NOMO-1 (cell line): Measurements from ENCODE around the gene ASCL2.

Experiments used
- DNase-seq, 2 experiments: peaks; one replicate each; lab custom pipeline; 2025; ENCODE audit not compliant: unreplicated experiment in 2 of 2; lab: John Stamatoyannopoulos, UW

The ASCL2 gene

DNA sequence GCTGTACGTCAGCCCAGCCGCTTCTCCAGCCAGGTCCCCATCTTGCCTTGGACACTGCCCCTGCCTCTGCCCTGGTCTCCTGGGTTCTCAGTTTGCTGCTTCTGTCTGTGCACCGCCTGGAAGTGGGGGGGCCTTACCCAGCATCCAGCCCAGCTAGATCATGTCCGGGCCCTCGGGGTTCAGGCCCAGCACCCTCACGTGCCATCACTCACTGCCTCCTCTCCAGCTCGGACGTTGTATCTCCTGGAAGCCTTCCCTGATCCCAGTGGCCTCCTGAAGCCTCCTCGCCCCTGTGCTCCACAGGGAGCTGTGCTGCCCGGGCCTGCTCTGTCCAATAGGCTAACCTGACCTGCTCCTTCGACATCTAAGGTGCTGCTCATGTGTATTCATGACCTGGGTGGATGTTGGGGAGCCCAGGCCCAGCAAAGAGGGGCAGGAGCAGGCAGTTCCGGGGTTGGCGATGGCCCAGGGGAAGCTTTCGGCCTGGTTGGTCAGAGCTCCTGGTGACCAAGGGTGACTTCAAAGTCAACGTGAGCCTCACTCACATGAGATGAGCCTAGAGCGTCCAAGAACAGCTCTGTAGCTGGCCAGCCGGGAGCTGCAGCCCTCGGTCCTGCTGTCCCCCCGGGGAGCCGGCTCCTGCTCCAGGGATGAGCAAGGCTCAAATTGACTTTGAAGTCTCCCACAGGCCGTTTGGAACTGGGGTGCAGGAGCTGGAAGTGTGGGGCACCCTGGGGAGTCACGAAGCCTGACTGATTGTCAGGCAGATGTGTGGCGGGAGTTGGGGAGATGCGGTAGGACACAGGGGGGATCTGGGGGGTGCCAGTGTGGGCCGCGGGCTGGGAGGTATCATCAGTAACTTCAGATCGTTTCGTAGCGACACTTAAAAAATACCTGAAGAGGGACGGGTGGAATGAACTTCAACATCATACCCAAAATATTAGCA lies 5.2 kb upstream of the ASCL2 start:
- no peak for DNase-seq

DNA sequence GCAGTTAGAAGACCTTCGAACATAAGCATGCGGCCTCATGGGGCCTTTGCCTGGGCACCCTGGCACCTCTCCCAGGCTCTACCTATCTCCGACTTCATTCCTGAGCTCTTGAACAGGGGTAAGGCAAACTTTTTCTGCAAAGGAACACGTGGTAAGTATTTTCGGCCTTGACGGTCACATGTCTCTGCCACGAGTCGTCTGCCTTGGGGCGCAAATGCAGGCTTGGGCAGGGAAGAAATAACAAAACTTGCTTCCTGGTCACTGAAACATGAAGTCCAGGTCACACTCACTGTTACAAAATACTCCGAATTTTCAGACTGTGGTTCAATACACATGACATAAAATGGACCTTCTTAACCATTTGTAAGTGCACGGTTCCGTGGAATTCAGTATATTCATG lies 3.4 kb upstream of the ASCL2 start:
- no peak for DNase-seq

DNA sequence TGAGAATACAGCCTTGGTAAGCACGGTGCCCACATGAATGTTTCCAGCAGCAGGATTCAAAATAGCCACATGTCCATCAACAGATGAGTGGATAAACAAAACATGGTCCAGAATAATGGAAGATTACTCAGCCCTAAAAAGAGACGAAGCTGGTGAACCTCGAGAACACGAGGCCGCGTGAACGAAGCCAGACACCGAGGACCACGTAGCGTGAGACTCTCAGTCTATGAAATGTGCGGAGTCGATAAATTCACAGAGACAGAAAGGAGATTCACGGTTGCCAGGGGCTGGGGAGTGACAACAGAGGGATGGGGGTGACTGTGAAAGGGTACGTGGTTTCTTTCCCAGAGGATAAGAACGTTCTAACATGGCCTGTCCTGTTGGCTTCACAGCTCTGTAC lies 2.9 kb upstream of the ASCL2 start:
- DNase-seq: no peak

DNA sequence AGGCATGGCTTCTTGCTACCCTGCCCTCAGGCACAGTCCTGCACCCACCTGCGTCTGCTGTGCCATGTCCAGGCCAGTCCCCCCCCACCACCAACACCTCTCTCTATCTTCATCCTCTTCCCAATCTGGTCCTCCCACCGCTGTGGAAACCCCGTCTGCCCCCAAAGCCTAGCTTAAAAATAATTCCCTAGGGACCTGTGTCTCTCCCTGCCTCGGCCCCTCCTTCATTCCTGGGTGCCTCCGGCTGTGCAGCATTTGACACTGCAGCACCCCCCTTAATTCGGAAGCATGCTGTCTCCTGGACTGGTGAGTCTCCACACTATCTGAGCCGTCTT lies 2.5 kb upstream of the ASCL2 start:
- DNase-seq: no peak

DNA sequence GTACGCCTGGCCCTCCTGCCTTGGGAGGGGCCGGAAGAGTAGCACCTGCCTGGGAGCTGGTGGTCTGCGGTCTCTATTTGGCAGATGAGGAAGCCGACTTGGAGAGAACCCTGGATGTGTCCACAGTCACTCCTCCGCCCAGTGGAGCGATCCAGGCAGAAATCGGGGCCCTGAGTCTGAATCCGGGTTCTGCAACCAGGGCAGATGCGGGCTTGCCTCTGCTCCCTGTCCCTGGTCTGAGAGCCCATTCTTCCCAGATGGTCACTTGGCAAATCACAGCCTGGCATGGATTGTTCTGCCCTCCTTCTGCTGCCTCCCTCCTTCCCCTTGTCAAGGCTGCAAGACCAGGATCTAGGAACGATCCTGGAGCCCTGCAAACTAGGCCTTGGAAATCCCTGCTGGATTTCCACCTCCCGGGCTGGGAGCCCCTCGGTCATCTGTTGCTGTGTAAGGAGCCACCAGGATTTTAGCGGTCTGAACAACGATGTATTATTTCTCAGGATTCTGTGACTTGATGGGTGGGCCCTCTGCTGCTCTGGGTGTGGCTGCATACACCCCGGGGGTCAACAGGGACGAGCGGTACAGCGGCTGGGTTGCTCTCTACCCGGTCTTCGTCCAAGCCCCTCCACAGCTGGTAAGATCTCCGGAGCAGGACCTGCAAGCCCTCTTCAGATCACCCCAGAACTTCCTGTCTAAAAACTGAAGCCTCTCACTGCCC lies 2.0 kb upstream of the ASCL2 start:
- no peak for DNase-seq

DNA sequence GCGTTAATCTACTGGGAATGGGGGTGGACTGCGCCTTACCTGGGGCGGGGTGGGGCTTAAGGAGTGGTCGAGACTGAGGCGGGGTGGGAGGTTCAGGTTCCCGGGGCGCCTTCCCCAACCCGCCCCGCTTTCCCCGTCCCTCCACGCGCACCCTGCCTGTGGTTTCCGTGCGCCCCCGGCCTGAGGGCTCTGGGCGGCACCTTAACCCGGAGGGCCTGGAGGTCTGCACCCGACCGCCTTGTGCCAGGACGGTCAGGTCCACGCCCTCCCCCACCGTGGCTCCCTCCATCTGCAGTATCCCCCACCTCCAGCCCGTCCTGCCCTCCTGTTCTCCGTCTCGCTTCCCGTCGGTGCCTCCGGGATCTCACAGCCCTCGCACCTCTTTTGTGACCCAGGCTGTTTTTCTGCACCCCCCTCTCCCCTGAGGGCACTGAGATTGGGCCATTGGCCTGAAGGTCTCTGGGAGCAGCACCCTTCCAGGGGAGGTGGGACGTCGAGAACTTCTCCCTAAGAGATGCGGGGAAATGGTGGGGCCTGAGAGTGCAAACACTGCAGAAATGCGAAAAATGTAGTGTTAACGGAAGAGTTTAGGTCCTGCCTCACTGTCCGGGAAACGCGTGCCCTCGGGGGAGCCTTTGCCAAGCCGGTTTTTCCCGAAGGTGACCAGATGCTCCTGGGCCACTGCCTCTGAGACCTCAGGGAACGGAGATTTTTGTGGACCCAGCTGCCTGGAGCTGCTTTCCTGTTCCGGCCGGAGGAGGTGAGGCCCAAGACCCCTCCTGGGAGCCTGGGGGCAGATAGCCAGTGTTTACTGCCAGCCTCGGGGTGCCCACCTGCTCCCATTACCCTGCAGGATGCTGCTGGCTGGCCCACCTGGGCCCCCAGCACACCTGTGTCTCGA lies 1.2 kb upstream of the ASCL2 start:
- no peak for DNase-seq

DNA sequence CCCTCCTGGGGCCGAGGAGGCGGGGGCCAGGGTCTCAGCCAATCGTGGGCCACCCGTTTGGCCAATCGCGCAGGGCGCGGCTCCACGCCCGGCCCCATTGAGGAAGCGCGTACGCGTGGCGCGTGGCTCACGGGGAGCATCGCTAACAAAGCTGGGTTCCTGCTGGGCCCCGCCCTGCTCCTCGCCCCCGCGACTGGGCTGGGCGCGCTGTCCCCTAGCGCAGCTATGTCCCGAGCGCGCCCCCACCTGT lies 614 bp upstream of the ASCL2 start:
- peak; percentile 85 to 91 for DNase-seq

DNA sequence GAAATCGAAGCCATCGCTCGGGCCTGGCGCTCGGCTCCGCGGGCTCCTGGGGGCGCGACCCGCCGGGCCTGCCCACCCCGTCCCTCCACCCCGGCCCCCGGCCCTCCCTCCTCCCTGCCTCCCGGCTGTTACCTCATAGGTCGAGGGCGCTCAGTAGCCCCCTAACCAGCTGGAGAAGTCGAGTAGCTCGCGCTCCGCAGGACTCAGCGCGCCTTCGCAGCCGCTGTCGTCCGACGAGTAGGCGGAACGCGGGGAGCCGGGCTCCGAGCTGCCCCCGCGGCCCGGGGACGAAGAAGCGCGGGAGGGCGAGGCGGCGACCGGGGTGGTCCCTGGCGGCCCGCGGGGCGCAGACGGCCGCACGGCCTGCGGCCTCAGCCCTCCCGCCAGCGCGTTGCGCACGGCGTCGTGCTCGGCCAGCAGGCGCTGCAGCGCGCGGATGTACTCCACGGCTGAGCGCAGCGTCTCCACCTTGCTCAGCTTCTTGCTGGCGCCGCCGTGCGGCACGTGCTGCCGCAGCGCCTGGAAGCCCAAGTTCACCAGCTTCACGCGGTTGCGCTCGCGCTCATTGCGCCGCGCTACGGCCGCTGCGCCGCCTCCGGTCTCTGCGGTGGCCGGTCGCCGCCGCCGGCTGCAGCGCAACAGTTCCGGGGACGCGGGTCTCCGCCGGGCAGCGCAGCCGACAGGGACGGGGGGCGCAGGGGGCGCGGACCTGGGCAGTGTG lies 627 bp downstream of the ASCL2 start:
- DNase-seq: peak; percentile 67 to 70

DNA sequence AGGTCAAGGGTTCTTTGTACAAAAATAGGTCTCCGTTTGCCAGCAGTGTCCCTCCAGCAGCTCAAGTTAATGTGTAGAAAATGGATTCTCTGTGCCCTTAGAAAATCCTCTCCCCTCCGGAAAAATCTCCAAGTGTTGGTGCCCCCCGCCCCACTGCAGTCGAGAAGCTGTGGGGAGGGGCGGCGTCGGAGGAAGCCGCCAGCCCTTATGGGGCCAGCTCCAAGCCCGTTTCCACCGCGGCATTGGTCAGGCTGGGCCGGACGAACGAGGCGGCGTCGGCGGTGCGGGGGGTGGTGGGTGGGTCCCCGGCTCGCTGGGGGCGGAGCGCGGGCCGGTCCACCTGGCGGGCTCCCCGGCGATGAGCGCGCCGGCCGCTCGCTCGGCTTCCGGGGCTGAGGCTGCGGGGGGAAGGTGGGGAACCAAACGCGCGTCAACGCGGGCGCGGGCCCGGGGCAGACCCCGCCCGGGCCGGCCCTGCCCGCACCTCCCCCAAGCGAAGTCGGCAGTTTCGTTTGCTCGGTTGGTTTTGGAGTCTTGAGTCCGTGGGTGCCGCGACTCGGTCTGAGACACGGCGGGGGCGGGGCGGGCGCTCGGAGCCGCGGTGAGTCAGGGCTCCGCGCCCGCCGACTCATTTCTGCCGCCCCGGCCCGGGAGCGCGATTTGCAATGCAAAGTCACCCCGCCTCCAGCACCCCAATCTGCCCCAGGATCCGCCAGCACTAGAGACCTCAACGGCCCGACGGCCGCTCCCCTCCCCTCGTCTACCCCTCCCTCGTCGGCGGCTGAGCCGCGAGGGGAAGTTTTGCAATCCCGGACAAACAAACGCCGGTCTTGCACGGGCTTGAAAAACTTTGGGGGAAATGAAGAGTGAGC lies 1.4 kb downstream of the ASCL2 start:
- DNase-seq: peak; percentile 81 to 89

DNA sequence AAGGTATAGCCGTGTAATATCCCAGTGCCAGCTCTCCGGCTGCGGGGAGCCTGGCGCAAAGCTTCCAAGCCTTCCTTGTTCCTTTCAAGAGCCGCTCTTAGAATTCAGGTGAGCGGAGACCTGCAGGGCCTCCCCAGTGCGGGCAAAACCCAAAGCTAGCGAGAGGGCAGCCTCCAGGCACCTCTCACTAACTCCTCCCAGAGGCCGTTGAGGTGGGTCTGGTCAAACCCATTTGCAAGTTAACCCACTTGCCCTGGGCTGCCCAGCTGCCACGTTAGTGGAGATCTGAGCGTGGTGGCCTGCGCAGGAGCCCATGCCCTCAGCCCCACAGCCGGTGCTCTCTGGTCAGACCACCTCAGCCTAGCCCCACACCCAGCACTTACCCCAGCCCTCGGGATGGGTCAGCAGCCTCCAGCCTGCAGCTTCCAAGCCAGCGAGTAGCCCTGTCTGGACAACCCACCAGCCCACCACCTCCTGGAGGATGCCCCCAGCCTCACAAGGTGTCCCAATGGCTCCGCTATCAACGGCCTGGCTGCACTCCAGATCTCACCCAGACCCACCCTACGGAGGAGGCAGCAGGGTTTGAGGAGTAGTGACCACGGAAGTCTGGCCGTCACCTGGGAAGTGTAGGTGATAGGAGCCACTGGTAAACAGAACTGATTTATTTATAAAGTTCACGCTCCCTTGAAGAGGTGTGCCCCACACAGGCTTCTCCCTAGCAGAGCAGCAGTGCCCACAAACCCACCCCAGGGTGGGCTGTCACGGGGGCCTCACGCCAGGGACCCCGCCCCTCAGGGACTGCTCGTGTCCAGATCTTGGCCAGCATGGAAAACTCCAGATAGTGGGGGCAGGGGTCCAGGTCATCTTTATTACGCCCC lies 2.3 kb downstream of the ASCL2 start:
- no peak for DNase-seq

DNA sequence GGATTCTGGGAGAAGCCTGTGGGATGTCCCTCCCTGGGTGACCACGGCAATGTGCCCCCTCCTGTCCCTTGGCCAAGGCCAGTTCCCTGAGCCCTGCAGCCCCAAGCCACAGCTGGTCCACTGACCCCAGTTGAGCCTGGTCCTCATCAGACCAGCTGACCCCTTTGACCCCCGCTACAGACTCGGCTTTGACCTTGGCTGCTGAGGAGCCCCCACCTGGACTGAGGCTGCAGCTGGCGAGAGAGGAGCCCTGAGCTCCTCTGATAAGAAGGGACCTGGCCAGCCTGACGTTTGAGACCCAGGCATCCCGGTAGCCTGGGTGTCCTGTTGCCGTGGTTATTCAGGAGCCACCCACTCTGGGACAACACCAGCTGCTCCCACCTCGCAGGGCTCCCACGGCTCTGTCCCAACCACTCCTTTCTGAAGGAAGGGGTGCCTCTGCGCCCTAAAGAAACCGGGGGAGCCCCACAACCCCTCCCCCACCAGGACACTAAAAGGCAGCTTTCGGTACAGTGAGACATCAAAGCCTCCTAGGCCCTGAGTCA lies 3.0 kb downstream of the ASCL2 start:
- no peak for DNase-seq

DNA sequence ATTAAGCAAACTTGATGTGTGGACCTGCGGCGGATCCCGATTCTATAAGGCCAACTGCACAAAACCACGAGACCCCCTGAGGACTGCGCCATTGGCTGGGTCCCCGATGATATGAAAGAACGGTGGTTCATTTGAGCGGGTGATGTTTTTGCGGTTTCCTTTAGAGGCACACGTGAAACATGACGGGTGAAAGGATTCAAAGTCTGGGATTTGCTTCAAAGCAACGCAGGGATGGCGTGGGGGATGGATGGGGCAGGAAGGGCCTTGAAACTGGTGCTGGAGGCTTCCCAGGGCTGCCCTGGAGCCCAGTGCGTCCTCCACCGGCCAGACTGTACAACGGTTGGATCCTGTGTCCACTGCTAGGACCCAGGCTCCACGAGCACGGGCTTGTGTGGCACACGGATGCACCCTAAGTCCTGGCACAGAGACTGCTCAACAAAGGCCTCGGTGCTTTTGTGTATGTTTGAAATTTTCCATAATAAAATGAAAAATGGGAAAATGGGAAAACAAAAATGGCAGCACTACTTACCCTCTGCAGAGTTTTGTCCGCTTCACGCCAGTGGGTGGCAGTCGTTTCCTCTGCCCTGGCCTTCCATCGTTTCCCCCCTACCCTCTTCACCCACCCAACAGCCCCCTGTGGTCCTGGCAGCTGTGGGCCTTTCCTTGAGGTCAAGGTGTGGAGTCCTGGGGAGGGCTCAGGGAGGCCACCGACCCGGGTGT lies 3.6 kb downstream of the ASCL2 start:
- DNase-seq: no peak

DNA sequence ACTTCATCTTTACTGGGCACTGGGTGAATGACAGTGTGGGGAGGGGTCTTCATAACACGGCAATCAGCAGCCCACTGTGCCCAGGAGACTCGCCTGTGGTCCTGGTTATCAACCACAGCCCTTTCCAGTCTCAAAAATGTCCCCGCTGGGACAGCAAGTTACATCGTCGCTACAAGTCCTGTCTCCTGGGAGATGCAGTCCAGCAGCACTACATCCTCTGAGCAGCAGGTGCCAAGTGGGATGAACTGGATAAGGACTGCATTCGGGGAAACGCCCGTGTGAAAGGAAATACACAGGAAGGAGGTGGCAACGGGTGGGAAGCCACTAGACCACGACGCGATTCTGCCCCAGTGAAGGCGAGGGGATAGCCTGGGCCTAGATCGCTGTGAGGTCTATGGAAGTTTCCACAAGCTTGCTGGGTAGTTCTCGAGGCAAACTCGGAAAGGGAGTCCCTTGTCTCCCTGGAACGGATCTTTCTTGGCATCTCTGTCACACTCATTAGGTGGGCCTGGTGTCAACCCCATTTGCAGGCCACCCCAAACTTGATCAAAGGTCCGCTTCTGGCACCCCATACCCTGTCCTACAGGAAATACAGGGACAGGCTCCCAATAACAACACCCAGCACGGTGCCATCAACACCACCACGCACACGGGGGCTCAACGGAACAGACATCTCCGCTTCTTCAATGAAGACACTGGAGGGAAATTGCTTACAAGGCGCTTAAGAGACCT lies 4.4 kb downstream of the ASCL2 start:
- DNase-seq: no peak

DNA sequence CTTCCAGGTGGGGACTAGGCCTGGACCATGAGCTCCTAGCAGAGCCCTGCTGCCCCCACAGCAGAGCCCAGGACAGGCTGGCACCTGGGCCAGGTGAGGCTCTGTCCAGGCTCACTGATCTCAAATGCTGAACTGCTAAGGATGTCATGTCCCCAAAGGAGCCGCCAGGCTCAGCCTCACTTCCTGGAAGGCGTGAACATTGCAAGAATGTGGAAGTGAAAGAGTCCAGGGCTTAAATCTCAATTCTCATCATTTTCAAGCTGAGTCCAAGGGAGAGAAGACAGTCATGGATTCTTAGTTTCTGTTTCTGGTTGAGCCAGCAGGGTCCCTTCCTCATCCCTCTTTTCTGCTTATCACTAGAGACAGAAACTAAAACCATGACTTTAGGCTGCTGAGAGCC lies 5.0 kb downstream of the ASCL2 start:
- DNase-seq: peak; percentile 80 to 96

DNA sequence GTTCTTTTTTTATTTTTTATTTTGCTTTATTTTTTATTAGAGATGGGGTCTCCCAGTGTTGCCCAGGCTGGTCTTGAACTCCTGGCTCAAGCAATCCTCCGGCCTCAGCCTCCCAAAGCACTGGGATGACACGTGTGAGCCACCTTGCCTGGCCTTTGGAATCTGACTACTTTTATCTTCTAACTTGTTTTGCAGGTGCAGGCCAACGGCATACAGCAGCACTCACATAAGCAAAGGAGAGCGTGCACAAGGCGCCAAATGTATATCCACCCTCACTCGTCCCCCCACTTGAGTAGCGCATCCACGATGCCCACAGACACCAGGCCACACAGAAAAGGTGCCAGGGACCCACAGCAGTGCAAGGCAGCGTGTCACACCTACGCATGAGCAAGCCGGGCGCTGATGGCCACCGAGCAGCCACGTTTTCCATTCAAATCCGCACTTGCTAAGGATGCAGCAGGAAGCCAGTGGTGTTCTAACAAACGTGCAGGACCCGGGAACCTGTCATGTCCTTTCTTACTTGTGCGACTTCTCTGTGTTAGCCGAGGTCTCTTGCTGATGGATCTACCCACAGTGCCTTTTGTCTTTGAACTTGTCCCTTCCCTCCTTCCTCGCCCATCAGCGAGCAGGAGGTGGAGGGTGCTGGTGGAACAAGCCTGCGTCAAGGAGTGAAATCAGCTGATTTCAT lies 5.9 kb downstream of the ASCL2 start:
- no peak for DNase-seq

DNA sequence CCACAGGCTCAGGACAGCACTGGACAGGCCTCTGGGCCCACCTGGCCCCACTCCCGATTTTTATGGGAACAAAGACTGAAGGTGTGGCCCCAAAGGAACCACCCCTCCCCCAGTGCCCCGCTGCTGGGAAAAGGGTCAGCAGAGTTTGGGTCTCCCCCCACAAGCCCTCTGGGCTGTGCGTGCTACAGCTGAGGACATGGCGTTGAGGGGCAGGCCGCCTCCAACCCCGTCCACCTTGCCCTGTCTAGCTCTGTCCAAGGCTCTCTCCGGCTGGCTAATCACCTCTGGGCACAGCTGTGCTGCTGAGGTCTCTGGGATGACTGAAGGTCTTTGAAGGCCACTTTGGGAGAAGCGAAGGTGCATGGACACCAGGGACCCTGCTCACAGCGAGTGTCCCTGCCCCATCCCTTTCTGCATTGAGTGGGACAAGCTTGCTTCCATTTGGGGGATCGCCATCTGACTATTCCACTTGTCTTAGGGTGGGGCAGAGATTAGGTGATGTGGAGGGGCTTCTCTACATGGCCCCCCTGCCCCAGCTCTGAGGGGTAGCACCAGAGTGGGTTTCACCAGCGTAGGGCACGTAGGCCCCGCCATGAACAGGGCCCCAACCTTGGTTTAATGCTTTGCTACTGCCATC lies 6.5 kb downstream of the ASCL2 start:
- DNase-seq: no peak
